ENCODE data around the gene EPGN. TPM values are rescaled to one million over a fixed set of nuclear protein-coding genes. Genes with fewer than 3 reads are reported as not detected.

The EPGN gene
- total RNA-seq, 1 donor from 2014 or later = not detected

DNA sequence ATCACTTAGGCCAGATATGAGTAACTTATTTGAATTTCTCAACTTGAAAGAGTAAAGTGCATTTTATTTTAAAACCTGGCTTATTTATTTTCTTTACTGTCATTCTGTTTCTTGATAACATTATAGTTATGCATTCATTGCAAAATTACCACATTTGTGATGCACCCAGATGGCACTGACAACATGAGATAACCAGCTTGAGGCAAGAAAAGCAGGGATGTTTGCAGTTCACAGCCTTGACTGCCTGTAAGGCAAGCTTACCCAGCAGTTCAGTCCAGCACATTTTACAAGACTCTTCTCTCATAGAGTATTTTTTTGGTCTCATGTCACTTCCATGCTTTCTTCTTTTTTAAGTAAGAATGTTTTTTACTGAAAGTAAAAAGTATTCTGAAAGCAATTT lies 25.3 kb upstream of the EPGN start:
- H3K4me3 ChIP-seq = no peak overlapping the region
- no peaks in the 10 kb centered on the region for H3K4me1 ChIP-seq
- no peaks in the 10 kb centered on the region for H3K9me3 ChIP-seq (replicated peaks)
- intact Hi-C loops (cut with micrococcal nuclease) = no loop called here
- H3K27me3 ChIP-seq (ENCODE audit: low read depth) = no peaks in the 10 kb centered on the region
- no peak overlapping the region for H3K27ac ChIP-seq (replicated peaks)
- TF ChIP-seq, protein P1, sequence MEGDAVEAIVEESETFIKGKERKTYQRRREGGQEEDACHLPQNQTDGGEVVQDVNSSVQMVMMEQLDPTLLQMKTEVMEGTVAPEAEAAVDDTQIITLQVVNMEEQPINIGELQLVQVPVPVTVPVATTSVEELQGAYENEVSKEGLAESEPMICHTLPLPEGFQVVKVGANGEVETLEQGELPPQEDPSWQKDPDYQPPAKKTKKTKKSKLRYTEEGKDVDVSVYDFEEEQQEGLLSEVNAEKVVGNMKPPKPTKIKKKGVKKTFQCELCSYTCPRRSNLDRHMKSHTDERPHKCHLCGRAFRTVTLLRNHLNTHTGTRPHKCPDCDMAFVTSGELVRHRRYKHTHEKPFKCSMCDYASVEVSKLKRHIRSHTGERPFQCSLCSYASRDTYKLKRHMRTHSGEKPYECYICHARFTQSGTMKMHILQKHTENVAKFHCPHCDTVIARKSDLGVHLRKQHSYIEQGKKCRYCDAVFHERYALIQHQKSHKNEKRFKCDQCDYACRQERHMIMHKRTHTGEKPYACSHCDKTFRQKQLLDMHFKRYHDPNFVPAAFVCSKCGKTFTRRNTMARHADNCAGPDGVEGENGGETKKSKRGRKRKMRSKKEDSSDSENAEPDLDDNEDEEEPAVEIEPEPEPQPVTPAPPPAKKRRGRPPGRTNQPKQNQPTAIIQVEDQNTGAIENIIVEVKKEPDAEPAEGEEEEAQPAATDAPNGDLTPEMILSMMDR (IDR thresholded peaks at IDR 0.05; ENCODE audit: borderline replicate concordance) = no peak
- H3K36me3 ChIP-seq = no peaks in the 10 kb centered on the region
- no peak for DNase-seq

DNA sequence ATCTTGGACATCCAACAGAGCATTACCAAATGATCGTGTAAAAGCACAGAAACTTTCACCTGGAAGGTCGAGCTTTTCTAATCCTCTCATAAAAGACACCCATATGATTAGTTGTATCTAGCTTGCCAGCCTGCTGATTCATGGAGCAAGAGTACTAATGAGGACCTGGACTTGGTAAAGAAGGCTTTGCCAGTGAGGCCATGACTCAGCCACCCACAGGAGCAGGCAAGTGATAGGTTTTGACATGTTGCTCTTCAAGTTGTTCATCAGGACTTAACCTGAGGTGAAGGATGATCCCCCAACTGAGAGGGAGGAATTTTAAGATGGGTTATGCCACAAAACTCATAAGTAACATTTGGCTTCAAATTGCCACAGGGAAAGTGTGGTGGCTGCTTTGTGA lies 24.7 kb upstream of the EPGN start:
- H3K36me3 ChIP-seq = no peaks in the 10 kb centered on the region
- H3K27me3 ChIP-seq (ENCODE audit: low read depth) = no peaks in the 10 kb centered on the region
- DNase-seq = no peak
- H3K27ac ChIP-seq (replicated peaks) = no peak overlapping the region
- intact Hi-C loops (cut with micrococcal nuclease) = no loop called here
- no peaks in the 10 kb centered on the region for H3K9me3 ChIP-seq (replicated peaks)
- TF ChIP-seq, protein P1 (IDR thresholded peaks at IDR 0.05; ENCODE audit: borderline replicate concordance) = no peak
- no peak overlapping the region for H3K4me3 ChIP-seq
- no peaks in the 10 kb centered on the region for H3K4me1 ChIP-seq

DNA sequence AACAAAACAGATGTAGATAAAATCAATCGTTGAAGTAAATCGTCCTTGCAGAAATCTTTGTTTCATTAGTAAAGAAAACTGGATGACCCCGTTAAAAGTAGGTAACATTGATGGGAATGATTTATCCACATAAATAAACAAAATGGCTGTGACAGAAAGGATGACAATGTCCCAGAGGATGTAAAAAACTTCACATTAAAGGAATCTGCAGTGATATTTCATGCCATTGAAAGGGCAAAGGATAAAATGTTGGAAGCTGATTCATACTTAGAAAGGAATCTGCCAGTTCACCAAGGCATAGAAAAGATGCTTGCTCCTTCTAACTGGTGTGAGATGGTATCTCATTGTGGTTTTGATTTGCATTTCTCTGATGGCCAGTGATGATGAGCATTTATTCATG lies 24.2 kb upstream of the EPGN start:
- H3K4me1 ChIP-seq = no peaks in the 10 kb centered on the region
- no peaks in the 10 kb centered on the region for H3K9me3 ChIP-seq (replicated peaks)
- H3K27ac ChIP-seq (replicated peaks) = no peak overlapping the region
- TF ChIP-seq, protein P1 (IDR thresholded peaks at IDR 0.05; ENCODE audit: borderline replicate concordance) = no peak
- no peak overlapping the region for H3K4me3 ChIP-seq
- no peaks in the 10 kb centered on the region for H3K36me3 ChIP-seq
- no peaks in the 10 kb centered on the region for H3K27me3 ChIP-seq (ENCODE audit: low read depth)
- no peak for DNase-seq
- intact Hi-C loops (cut with micrococcal nuclease) = no loop called here

DNA sequence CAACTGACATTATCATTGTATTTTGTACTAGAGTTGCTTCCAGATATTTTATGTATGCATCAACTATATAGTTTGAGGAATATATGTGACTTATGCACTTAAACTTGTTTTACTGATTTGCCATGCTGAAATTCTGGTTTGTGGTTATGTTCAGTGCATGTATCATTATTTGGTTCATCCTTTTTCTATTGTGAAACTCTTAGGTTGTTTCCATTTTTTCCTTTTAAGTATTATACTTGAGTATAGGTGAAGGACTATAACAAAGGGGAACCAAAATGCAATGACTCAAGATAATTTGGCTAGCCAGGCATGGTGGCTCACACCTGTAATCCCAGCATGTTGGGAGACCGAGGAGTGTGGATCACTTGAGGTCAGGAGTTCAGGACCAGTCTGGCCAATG lies 21.1 kb upstream of the EPGN start:
- no peaks in the 10 kb centered on the region for H3K4me1 ChIP-seq
- no peak for DNase-seq
- intact Hi-C loops (cut with micrococcal nuclease) = no loop called here
- H3K27me3 ChIP-seq (ENCODE audit: low read depth) = no peaks in the 10 kb centered on the region
- peaks cover 2% of the 10 kb centered on the region for H3K9me3 ChIP-seq (replicated peaks)
- no peak overlapping the region for H3K27ac ChIP-seq (replicated peaks)
- TF ChIP-seq, protein P1 (IDR thresholded peaks at IDR 0.05; ENCODE audit: borderline replicate concordance) = no peak
- no peaks in the 10 kb centered on the region for H3K36me3 ChIP-seq
- H3K4me3 ChIP-seq = no peak overlapping the region

DNA sequence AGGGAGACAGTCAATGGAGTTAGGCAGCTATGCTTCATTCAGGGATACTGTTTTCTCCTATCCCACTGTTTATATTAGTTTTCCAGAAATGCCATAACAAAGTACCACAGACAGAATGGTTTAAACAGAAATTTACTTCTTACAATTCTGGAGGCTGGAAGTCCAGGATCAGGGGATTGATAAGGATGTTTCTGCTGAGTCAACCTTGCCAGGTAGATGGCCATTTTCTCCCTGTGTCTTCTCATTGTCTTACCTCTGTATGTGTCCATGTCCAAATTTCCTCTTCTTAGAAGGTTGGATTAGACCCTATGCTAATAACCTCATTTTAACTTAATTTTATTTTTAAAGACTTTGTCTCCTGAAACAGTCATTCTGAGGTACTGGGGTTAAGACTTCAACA lies 20.5 kb upstream of the EPGN start:
- Histone ChIP-seq H3K9me3 (replicated peaks) (peaks cover 6% of the 10 kb centered on the region), H3K27ac (replicated peaks) (no peak overlapping the region), H3K27me3 (ENCODE audit: low read depth) (no peaks in the 10 kb centered on the region), H3K4me1 (no peaks in the 10 kb centered on the region), H3K4me3 (no peak overlapping the region), H3K36me3 (no peaks in the 10 kb centered on the region)
- TF ChIP-seq, protein P1 (IDR thresholded peaks at IDR 0.05; ENCODE audit: borderline replicate concordance) = no peak
- intact Hi-C loops (cut with micrococcal nuclease) = no loop called here
- no peak for DNase-seq

DNA sequence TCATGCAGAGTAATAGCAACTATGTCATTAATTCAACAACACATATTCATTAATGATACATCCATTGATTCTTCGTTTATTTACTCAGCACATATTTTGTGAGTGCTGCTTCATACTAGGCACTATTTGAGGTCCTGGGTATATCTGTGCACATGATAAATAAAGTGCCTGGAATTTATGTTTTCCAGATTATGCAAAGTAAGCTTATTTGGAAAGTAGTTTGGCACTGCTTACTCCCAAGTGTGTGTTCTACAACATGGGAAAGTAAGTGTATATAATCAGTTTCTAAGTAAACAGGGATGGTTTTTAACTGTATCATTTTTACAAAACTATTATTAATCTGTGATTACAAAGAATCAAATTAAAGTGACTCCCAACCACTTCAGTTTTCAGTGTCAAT lies 16.8 kb upstream of the EPGN start:
- Histone ChIP-seq H3K27me3 (ENCODE audit: low read depth) (no peaks in the 10 kb centered on the region), H3K4me3 (no peak overlapping the region), H3K36me3 (no peaks in the 10 kb centered on the region), H3K4me1 (no peaks in the 10 kb centered on the region), H3K27ac (replicated peaks) (no peak overlapping the region), H3K9me3 (replicated peaks) (peaks cover 6% of the 10 kb centered on the region)
- DNase-seq = no peak
- intact Hi-C loops (cut with micrococcal nuclease) = no loop called here
- TF ChIP-seq, protein P1 (IDR thresholded peaks at IDR 0.05; ENCODE audit: borderline replicate concordance) = no peak
